ENCODE measurements around the gene SLC35B2.

SLC35B2 gene

GRCh38 chr6:44262467-44263353 is 5.4 kb upstream of the SLC35B2 start:
- TF ChIP-seq, protein P1, sequence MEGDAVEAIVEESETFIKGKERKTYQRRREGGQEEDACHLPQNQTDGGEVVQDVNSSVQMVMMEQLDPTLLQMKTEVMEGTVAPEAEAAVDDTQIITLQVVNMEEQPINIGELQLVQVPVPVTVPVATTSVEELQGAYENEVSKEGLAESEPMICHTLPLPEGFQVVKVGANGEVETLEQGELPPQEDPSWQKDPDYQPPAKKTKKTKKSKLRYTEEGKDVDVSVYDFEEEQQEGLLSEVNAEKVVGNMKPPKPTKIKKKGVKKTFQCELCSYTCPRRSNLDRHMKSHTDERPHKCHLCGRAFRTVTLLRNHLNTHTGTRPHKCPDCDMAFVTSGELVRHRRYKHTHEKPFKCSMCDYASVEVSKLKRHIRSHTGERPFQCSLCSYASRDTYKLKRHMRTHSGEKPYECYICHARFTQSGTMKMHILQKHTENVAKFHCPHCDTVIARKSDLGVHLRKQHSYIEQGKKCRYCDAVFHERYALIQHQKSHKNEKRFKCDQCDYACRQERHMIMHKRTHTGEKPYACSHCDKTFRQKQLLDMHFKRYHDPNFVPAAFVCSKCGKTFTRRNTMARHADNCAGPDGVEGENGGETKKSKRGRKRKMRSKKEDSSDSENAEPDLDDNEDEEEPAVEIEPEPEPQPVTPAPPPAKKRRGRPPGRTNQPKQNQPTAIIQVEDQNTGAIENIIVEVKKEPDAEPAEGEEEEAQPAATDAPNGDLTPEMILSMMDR (IDR thresholded peaks at IDR 0.05; ENCODE audit: low read length): no peak
- TF ChIP-seq EZH2phosphoT487 (IDR thresholded peaks at IDR 0.05; ENCODE audit: low read length) (no peak), EZH2 (optimal IDR thresholded peaks at IDR 0.05; ENCODE audit: low read depth, low read length) (no peak)
- H3K27me3 ChIP-seq (replicated peaks; ENCODE audit: insufficient read depth, low read length): no peaks in the 10 kb centered on the region
- H3K79me2 ChIP-seq (ENCODE audit: low read length): peaks cover 51% of the 10 kb centered on the region
- H3K9me3 ChIP-seq (replicated peaks; ENCODE audit: insufficient read depth, low read length): no peaks in the 10 kb centered on the region
- peak overlapping the region; percentile 83 for H3K9ac ChIP-seq (ENCODE audit: low read length)
- no peaks in the 10 kb centered on the region; the same call in 1 of the 2 replicates for H3K36me3 ChIP-seq (replicated peaks; ENCODE audit: insufficient read depth, low read length)
- H2AFZ ChIP-seq (ENCODE audit: low read length): peak overlapping the region; percentile 42; the same call in 1 of the 2 replicates
- peak overlapping the region; percentile 92 for H3K4me2 ChIP-seq (ENCODE audit: low read depth, low read length)
- H3F3A ChIP-seq (ENCODE audit: insufficient read depth, low read length): peaks cover 58% of the 10 kb centered on the region
- H3K4me1 ChIP-seq (ENCODE audit: low read length): peaks cover 37% of the 10 kb centered on the region
- peak; percentile 29 for DNase-seq
- H3K9me2 ChIP-seq (replicated peaks; ENCODE audit: insufficient read depth, low read length): no peaks in the 10 kb centered on the region
- H3K4me3 ChIP-seq (ENCODE audit: low read length): peak overlapping the region; percentile 95
- H3K27ac ChIP-seq (ENCODE audit: low read length): peak overlapping the region; percentile 91
- H4K20me1 ChIP-seq (ENCODE audit: insufficient read depth, low read length): no peaks in the 10 kb centered on the region

GRCh38 chr6:44261581-44261980 is 4.3 kb upstream of the SLC35B2 start:
- peaks cover 33% of the 10 kb centered on the region for H3K4me1 ChIP-seq (ENCODE audit: low read length)
- H3K9me3 ChIP-seq (replicated peaks; ENCODE audit: insufficient read depth, low read length): no peaks in the 10 kb centered on the region
- no peak overlapping the region for H3K4me3 ChIP-seq (ENCODE audit: low read length)
- H3K9ac ChIP-seq (ENCODE audit: low read length): no peak overlapping the region
- H2AFZ ChIP-seq (ENCODE audit: low read length): no peak overlapping the region
- peak overlapping the region; percentile 92; the same call in 1 of the 2 replicates for H3K4me2 ChIP-seq (ENCODE audit: low read depth, low read length)
- no peaks in the 10 kb centered on the region; the same call in 1 of the 2 replicates for H3K36me3 ChIP-seq (replicated peaks; ENCODE audit: insufficient read depth, low read length)
- H3K9me2 ChIP-seq (replicated peaks; ENCODE audit: insufficient read depth, low read length): no peaks in the 10 kb centered on the region
- H3F3A ChIP-seq (ENCODE audit: insufficient read depth, low read length): peaks cover 60% of the 10 kb centered on the region
- TF ChIP-seq, protein P1 (IDR thresholded peaks at IDR 0.05; ENCODE audit: low read length): no peak
- TF ChIP-seq EZH2 (optimal IDR thresholded peaks at IDR 0.05; ENCODE audit: low read depth, low read length): no peak
- TF ChIP-seq EZH2phosphoT487 (IDR thresholded peaks at IDR 0.05; ENCODE audit: low read length): no peak
- DNase-seq: no peak
- H3K27ac ChIP-seq (ENCODE audit: low read length): no peak overlapping the region
- H3K79me2 ChIP-seq (ENCODE audit: low read length): peaks cover 58% of the 10 kb centered on the region
- H4K20me1 ChIP-seq (ENCODE audit: insufficient read depth, low read length): no peaks in the 10 kb centered on the region
- no peaks in the 10 kb centered on the region for H3K27me3 ChIP-seq (replicated peaks; ENCODE audit: insufficient read depth, low read length)

GRCh38 chr6:44260451-44261297 is 3.3 kb upstream of the SLC35B2 start:
- no peak overlapping the region for H3K27ac ChIP-seq (ENCODE audit: low read length)
- peaks cover 60% of the 10 kb centered on the region for H3F3A ChIP-seq (ENCODE audit: insufficient read depth, low read length)
- H3K4me1 ChIP-seq (ENCODE audit: low read length): peaks cover 30% of the 10 kb centered on the region
- TF ChIP-seq EZH2 (optimal IDR thresholded peaks at IDR 0.05; ENCODE audit: low read depth, low read length) (no peak), EZH2phosphoT487 (IDR thresholded peaks at IDR 0.05; ENCODE audit: low read length) (no peak)
- TF ChIP-seq, protein P1 (IDR thresholded peaks at IDR 0.05; ENCODE audit: low read length): no peak
- H3K4me3 ChIP-seq (ENCODE audit: low read length): no peak overlapping the region
- H3K9me3 ChIP-seq (replicated peaks; ENCODE audit: insufficient read depth, low read length): no peaks in the 10 kb centered on the region
- no peak overlapping the region for H3K4me2 ChIP-seq (ENCODE audit: low read depth, low read length)
- H3K36me3 ChIP-seq (replicated peaks; ENCODE audit: insufficient read depth, low read length): no peaks in the 10 kb centered on the region; the same call in 1 of the 2 replicates
- H3K27me3 ChIP-seq (replicated peaks; ENCODE audit: insufficient read depth, low read length): no peaks in the 10 kb centered on the region
- peaks cover 2% of the 10 kb centered on the region; the same call in 1 of the 2 replicates for H4K20me1 ChIP-seq (ENCODE audit: insufficient read depth, low read length)
- no peak overlapping the region for H3K9ac ChIP-seq (ENCODE audit: low read length)
- no peak overlapping the region for H2AFZ ChIP-seq (ENCODE audit: low read length)
- DNase-seq: no peak
- H3K9me2 ChIP-seq (replicated peaks; ENCODE audit: insufficient read depth, low read length): no peaks in the 10 kb centered on the region
- peaks cover 64% of the 10 kb centered on the region for H3K79me2 ChIP-seq (ENCODE audit: low read length)
